Effector memory CD4-positive, alpha-beta T cell (primary cell): ENCODE measurements around the gene GRIA3.

ENCODE experiments used
- DNase-seq, 3 donors: peaks; one replicate each; pipeline ENCODE4 v3.0.0-alpha.2; 2020
- H3K27ac ChIP-seq: 2 replicates; pipeline ENCODE4 v1.7.0; 2013; ENCODE audit warnings: mild to moderate bottlenecking, low read length, moderate library complexity; ENCODE audit not compliant: insufficient read depth, poor library complexity, severe bottlenecking
- H3K27me3 ChIP-seq: replicated peaks from 2 replicates; pipeline ENCODE4 v1.7.0; 2013; ENCODE audit warnings: mild to moderate bottlenecking, low read length; ENCODE audit not compliant: insufficient read depth, control insufficient read depth, poor library complexity, severe bottlenecking
- H3K36me3 ChIP-seq: 2 replicates; pipeline ENCODE4 v1.7.0; 2013; ENCODE audit warnings: mild to moderate bottlenecking, low read length, moderate library complexity; ENCODE audit not compliant: control insufficient read depth, insufficient read depth
- H3K4me1 ChIP-seq: 2 replicates; pipeline ENCODE4 v1.7.0; 2013; ENCODE audit warnings: low read length, mild to moderate bottlenecking; ENCODE audit not compliant: control insufficient read depth, insufficient read depth, poor library complexity, severe bottlenecking
- H3K4me3 ChIP-seq: 2 replicates; pipeline ENCODE4 v1.7.0; 2013; ENCODE audit warnings: low read length, low read depth, mild to moderate bottlenecking; ENCODE audit not compliant: insufficient read depth, poor library complexity, severe bottlenecking
- H3K9me3 ChIP-seq: 2 replicates; pipeline ENCODE4 v1.7.0; 2013; ENCODE audit warnings: mild to moderate bottlenecking, low read length, moderate library complexity; ENCODE audit not compliant: control insufficient read depth

Gene GRIA3

DNA sequence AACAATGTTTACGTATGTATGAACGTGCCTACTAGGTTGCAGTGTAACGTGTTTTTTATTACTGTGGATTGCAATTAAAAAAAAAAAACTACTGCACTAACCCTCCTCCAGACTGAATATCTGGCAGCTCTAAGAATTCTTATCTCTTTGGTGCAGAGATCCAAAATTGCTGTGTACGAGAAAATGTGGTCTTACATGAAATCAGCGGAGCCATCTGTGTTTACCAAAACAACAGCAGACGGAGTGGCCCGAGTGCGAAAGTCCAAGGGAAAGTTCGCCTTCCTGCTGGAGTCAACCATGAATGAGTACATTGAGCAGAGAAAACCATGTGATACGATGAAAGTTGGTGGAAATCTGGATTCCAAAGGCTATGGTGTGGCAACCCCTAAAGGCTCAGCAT is 280.6 kb downstream of the GRIA3 start:
- no peak overlapping the region for H3K27ac ChIP-seq
- H3K36me3 ChIP-seq, result no peaks in the 10 kb centered on the region
- no peaks in the 10 kb centered on the region for H3K9me3 ChIP-seq
- no peaks in the 10 kb centered on the region for H3K27me3 ChIP-seq
- DNase-seq, result no peak
- H3K4me1 ChIP-seq, result no peaks in the 10 kb centered on the region
- H3K4me3 ChIP-seq, result no peak overlapping the region

DNA sequence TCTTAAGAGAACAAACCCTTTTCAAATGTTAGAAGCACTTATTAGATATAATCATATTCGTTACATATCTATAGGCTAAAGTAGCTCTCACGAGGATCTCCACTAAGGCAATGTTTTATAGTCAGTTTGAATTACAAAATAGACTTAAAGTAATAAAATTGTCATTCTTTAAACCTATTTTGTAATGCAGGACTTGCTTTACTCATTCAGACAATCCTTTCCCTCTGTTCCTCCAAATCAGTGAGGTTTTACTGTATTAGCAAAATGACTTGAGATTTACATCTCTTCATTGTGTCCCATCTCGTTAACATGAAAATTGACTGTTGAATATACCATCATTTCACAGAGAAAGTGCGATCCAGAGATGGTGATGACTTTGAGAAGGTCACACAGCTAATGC is 284.4 kb downstream of the GRIA3 start:
- no peaks in the 10 kb centered on the region for H3K27me3 ChIP-seq

DNA sequence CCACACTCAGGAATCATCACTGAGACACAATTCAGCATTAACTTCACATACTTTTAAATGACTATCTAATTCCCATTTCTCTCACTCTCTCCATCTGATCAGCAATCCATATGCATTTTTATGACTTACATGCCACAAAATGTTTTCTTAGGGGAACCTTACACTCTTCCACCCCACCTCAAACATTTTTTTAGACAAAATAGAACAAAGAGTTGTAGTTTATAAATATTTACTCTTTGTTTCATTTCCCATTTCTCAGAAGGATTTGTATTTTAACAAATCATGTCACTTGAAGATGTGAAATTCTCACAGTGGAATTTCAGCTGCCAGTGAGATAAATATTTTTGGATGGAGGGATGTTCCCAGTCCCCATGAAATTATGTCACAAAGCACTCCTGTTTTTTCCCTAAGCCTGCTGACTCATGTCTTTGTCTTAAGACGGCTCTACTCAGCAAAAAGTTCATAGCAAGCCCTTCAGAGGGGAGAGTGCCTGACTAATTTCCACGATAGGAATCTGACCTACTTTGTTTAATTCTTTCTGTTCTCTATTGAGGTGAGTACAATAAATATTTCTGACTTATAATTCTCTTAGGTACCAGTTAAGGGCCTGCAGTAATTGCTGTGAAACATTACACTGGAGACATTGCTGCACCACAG is 291.1 kb downstream of the GRIA3 start:
- H3K36me3 ChIP-seq, result no peaks in the 10 kb centered on the region
- no peak overlapping the region for H3K4me3 ChIP-seq
- H3K4me1 ChIP-seq, result no peaks in the 10 kb centered on the region
- DNase-seq, result no peak
- no peak overlapping the region for H3K27ac ChIP-seq
- H3K27me3 ChIP-seq, result no peaks in the 10 kb centered on the region
- H3K9me3 ChIP-seq, result no peaks in the 10 kb centered on the region

More for the DNA sequence above, 284.4 kb downstream of the GRIA3 start:
- no peak for DNase-seq
- Histone ChIP-seq H3K4me3 (no peak overlapping the region), H3K4me1 (no peaks in the 10 kb centered on the region), H3K27ac (no peak overlapping the region), H3K9me3 (no peaks in the 10 kb centered on the region), H3K36me3 (no peaks in the 10 kb centered on the region)

DNA sequence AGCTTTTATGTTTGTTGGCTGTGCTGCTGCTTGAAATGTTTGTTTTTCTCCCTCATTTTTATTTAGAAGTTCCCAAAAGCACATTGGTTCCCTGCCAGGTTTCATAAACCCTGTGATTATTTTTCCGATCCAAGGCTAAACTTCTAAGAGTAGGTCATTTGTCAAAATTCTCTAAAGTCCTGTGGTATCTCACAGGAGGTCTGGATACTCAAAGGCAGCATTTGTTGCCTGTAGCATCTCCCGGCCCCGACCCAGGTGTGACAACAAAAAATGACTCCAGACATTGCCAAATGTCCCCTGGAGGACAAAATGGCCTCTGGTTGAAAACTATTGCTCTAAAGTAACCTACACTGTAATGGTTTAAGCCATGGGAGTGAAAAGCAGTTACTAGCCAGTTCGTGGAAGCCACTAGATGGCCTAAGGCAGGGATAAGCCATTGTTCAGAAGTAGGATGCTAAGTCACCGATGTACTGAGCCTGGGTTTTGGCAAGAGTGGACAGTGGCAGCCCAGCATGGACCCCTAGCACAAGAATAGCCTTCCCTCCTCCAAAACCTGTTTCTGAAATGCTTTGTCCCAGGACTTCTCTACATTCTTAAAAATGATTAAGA is 292.6 kb downstream of the GRIA3 start:
- no peak for DNase-seq
- H3K4me1 ChIP-seq, result no peaks in the 10 kb centered on the region
- H3K36me3 ChIP-seq, result no peaks in the 10 kb centered on the region
- no peak overlapping the region for H3K4me3 ChIP-seq
- no peak overlapping the region for H3K27ac ChIP-seq
- no peaks in the 10 kb centered on the region for H3K27me3 ChIP-seq
- no peaks in the 10 kb centered on the region for H3K9me3 ChIP-seq

DNA sequence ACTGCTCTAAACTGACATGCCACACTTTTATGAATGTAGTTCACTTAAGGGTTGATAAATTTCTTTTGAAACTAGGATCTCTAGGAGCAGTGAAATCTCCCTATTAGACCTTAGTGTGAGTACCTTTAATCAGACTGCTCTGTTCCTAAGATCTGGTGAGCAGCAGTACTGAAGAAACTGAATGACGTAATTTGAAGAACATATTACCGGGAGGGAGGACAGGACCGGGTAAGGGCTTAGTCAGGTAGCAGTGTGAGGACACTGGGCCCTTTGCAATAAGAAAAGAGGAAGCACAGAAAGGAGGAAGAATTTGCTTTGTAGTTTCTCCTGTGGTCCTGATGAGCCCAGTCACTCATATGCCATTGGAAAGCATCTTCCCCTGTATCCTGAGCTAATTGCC is 293.6 kb downstream of the GRIA3 start:
- H3K27ac ChIP-seq, result no peak overlapping the region
- no peak for DNase-seq
- H3K4me1 ChIP-seq, result no peaks in the 10 kb centered on the region
- no peaks in the 10 kb centered on the region for H3K9me3 ChIP-seq
- H3K27me3 ChIP-seq, result no peaks in the 10 kb centered on the region
- H3K36me3 ChIP-seq, result no peaks in the 10 kb centered on the region
- H3K4me3 ChIP-seq, result no peak overlapping the region

DNA sequence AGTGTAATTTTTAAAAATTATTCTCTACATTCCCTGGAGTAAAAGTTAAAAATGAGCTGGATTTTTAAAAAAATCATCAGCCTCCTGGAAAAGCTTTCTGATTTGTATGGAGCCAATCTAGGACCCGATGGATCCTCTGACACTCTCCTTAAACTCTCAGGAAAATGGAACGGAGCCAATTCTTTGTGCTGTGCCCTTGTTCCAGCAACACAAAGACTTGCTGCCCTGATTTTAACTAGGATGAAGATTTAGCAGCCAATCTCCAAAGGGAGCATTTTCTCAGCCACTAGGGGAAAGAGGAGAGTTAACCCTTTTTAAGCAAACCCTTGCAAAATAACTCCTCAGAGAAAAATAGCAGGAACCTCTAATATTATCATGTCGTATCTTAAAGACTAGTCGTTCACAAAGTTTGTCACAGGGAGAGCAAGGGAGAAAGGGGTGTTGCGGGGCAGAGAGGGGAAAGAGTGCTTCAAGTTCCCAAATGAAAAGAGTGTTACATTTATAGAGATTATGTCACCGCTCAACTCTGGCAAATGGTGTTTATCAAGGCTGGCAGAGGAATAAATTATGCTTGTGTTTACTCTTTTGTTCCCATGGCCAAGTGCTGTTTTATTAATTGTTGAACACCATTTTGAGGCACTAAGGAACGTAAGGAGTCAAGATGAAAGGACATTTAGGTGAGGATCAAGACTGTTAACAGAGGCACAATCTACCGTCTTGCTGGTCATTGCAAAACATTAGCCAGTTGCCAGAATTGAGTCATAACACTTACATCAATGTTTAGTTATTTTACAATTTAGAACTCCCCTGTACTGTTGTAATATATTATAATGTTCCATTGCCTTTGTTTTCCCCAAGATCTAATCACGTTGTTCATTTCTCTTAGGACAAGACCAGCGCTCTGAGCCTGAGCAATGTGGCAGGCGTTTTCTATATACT is 298.1 kb downstream of the GRIA3 start:
- Histone ChIP-seq H3K27me3 (no peaks in the 10 kb centered on the region), H3K9me3 (no peaks in the 10 kb centered on the region), H3K4me1 (no peaks in the 10 kb centered on the region), H3K36me3 (no peaks in the 10 kb centered on the region), H3K27ac (no peak overlapping the region), H3K4me3 (no peak overlapping the region)
- DNase-seq, result no peak

DNA sequence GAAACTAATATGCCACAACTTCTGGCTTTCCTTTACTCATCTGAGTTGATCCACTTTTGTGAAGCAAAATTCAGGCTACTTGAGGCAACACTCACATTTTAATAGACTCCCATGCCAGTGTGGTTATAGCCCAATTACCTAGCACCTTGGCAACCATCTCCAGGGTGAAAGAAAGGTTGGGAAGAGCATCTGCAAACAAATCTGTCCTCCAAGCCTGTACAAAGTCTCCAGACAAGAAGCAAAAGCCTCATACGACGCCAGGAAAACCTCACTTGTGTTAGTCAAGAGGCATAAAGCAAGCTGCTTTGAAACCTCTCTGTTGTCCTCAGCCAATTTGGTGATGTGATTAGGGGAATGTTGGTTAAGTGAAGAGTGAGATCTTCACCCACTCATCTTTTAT is 302.2 kb downstream of the GRIA3 start:
- H3K27ac ChIP-seq, result no peak overlapping the region
- no peak overlapping the region for H3K4me3 ChIP-seq

DNA sequence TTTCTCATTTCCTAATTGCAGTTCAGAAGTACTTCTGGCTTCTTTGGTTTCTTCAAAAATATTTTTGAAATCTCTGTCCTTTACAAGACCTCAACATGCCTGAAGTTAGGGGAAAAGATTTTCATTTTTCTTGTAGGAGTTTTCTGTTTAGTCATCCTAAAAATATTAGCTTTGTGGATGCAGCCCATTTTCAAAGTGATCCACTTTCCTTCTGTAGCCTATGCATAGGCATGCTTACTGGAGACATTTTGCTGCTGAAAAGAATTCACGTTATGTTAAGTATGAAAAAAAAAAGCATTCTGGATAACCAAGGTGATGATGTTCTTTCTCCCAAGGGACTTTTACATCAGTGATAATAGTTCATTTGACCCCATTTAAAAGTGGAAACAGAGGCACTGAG is 303.2 kb downstream of the GRIA3 start:
- H3K27ac ChIP-seq, result no peak overlapping the region
- no peak for DNase-seq
- H3K9me3 ChIP-seq, result no peaks in the 10 kb centered on the region
- no peaks in the 10 kb centered on the region for H3K4me1 ChIP-seq
- H3K36me3 ChIP-seq, result no peaks in the 10 kb centered on the region
- no peak overlapping the region for H3K4me3 ChIP-seq
- H3K27me3 ChIP-seq, result no peaks in the 10 kb centered on the region

More for the DNA sequence above, 302.2 kb downstream of the GRIA3 start:
- no peak for DNase-seq
- H3K36me3 ChIP-seq, result no peaks in the 10 kb centered on the region
- no peaks in the 10 kb centered on the region for H3K27me3 ChIP-seq
- no peaks in the 10 kb centered on the region for H3K4me1 ChIP-seq
- no peaks in the 10 kb centered on the region for H3K9me3 ChIP-seq

DNA sequence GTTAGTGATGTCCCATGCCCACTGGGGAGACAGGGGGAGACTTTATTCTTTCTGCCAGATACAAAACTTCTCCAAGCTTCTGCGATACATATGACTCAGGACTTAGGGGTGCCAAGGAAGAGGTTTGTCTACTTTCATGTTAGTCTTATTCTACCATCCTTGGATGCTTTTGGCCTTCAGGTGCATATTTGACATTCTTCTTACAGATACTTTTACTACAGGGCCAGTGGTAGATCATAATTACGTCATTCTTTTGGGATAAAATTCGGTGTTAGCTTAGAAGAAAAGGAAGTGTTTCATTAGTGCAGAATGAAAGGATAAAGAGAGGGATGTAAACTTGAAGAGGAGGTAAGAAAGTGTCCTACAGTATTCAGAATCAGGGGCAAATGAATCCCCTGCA is 303.6 kb downstream of the GRIA3 start:
- no peak for DNase-seq
- Histone ChIP-seq H3K9me3 (no peaks in the 10 kb centered on the region), H3K27me3 (no peaks in the 10 kb centered on the region), H3K4me3 (no peak overlapping the region), H3K27ac (no peak overlapping the region), H3K4me1 (no peaks in the 10 kb centered on the region), H3K36me3 (no peaks in the 10 kb centered on the region)

DNA sequence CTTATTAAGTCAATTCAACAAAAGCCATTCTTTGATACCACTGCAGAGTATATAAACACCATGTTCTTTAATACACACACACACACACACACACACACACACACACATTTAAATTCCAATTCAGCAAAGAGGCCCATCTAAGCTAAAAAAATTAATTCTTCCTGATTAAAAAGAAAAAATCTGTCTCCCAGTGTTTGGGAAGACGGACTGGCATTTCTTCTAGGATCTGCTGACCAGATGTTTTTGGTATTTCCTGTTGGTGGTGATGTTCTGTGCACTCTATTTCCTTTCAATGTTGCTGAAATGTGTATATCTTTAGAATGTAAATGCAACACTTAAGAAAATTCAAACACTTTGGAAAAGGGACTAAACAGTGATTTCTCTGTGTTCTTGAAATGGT is 304.9 kb downstream of the GRIA3 start:
- no peak for DNase-seq

More for the DNA sequence above, 304.9 kb downstream of the GRIA3 start:
- Histone ChIP-seq H3K27ac (no peak overlapping the region), H3K4me1 (no peaks in the 10 kb centered on the region), H3K27me3 (no peaks in the 10 kb centered on the region), H3K36me3 (no peaks in the 10 kb centered on the region), H3K9me3 (no peaks in the 10 kb centered on the region), H3K4me3 (no peak overlapping the region)
